GM23248 (cell line): ENCODE measurements around the gene TM9SF2.
"Not testable (repeated sequence)": the region's sequence is repeated elsewhere in the genome, so short reads cannot be mapped to it uniquely, and the experiment has no call there.

Experiments used
- EZH2 ChIP-seq: fragments of 200-600 bp; sonication (generic); IDR thresholded peaks from 2 replicates; pipeline ENCODE4 v1.6.1; 2018; ENCODE audit warnings: antibody characterized with exemption, mild to moderate bottlenecking; ENCODE audit not compliant: insufficient read depth, poor library complexity, severe bottlenecking
- EZH2phosphoT487 ChIP-seq: fragments of 200-600 bp; sonication (generic); IDR thresholded peaks from 2 replicates; pipeline ENCODE4 v1.6.1; 2018; ENCODE audit warnings: antibody characterized with exemption, moderate library complexity, mild to moderate bottlenecking, low read depth; ENCODE audit not compliant: insufficient read depth

DNA sequence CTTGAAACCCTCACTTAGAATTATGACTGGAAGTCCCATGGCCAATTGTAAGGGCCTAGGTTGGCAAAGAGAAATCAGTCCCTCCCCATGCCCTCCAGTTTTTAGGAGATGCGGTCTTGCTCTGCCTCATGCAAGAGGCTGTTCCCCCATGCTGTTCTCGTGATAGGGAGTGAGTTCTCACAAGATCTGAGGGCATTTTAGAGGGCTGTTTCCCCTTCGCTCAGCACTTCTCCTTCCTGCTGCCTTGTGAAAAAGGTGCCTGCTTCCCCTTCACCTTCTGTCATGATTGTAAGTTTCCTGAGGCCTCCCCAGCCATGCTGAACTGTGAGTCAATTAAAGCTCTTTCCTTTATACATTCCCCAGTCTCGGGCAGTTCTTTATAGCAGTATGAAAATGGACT lies 40.5 kb upstream of the TM9SF2 start:
- TF ChIP-seq EZH2, EZH2phosphoT487: not testable (repeated sequence)
